Measurements from ENCODE around the gene ZNF391. TPM values are rescaled to one million over a fixed set of nuclear protein-coding genes. Genes with fewer than 3 reads are reported as not detected.

The ZNF391 gene
- total and polyA plus RNA-seq, 2 of the 4 experiments (the other 2 are of a cell fraction), result 0.18 to 0.22 TPM

GRCh38 chr6:27428502-27428901 lies 39.9 kb downstream of the ZNF391 start:
- Histone ChIP-seq H2BK120ac (ENCODE audit: low read depth, low read length) (no peak overlapping the region), H4K5ac (ENCODE audit: low read depth, low read length) (no peak overlapping the region), H2BK5ac (ENCODE audit: low read depth, low read length, poor library complexity, severe bottlenecking) (no peak overlapping the region), H3K9ac (ENCODE audit: low read depth, low read length) (no peak overlapping the region), H3K27ac (ENCODE audit: insufficient read depth, low read length) (no peak overlapping the region), H3K4ac (ENCODE audit: low read depth, low read length) (no peak overlapping the region), H4K20me1 (ENCODE audit: insufficient read depth, low read length) (no peaks in the 10 kb centered on the region), H3K4me3 (ENCODE audit: insufficient read depth, low read depth, low read length) (no peak overlapping the region), H2AK9ac (replicated peaks; ENCODE audit: low read depth, low read length, poor library complexity) (no peak overlapping the region), H3K36me3 (ENCODE audit: control insufficient read depth, insufficient read depth, low read length) (no peaks in the 10 kb centered on the region), H3K9me1 (ENCODE audit: insufficient read depth, low read length) (no peaks in the 10 kb centered on the region), H3K4me1 (ENCODE audit: control insufficient read depth, insufficient read depth, low read length) (no peaks in the 10 kb centered on the region), H2AFZ (replicated peaks; ENCODE audit: low read length, poor library complexity) (no peak overlapping the region), H2BK20ac (ENCODE audit: low read depth, low read length) (no peak overlapping the region), H3K23ac (ENCODE audit: low read depth, low read length) (no peak overlapping the region), H3K14ac (replicated peaks; ENCODE audit: low read depth, low read length) (no peak overlapping the region), H3K4me2 (ENCODE audit: low read depth, low read length) (no peak overlapping the region), H4K8ac (ENCODE audit: low read depth in 2 of 2, low read length in 2 of 2) (no peak overlapping the region), H2AK5ac (ENCODE audit: low read depth, low read length) (no peak overlapping the region), H3K9me3 (ENCODE audit: control insufficient read depth, insufficient read depth, low read length) (peaks cover 2% of the 10 kb centered on the region; the same call in 1 of the 2 replicates), H3K18ac (ENCODE audit: low read depth, low read length) (no peak overlapping the region), H2BK15ac (ENCODE audit: low read depth, low read length) (no peak overlapping the region), H3K79me1 (ENCODE audit: low read depth in 1 of 2, low read length in 2 of 2) (no peaks in the 10 kb centered on the region), H3K27me3 (ENCODE audit: control insufficient read depth, insufficient read depth, low read length) (no peaks in the 10 kb centered on the region), H4K91ac (ENCODE audit: insufficient read depth, low read depth, low read length) (no peak overlapping the region), H3K56ac (ENCODE audit: extremely low read depth, insufficient read depth, low read length) (no peak overlapping the region)
- in situ Hi-C loops (cut with MboI; ENCODE audit: low sequenced_read_pairs) (no loop called here), dilution Hi-C loops (cut with HindIII; ENCODE audit: low sequenced_read_pairs, unreplicated experiment) (no loop called here), intact Hi-C loops (cut with micrococcal nuclease) (no loop called here)
- POLR2A ChIA-PET (ENCODE audit: unreplicated experiment), result no interaction called here
- CTCF ChIA-PET, result no interaction called here
- no TSS peak for BruUV-seq (replicated peaks)
- TF ChIP-seq MAFK (IDR thresholded peaks at IDR 0.05; ENCODE audit: low read depth, low read length) (no peak), CEBPB (IDR thresholded peaks at IDR 0.05; ENCODE audit: low read depth, low read length) (no peak)
- DNase-seq, result no peak
- WGBS, 2 experiments (ENCODE audit: extremely low coverage in 2 of 2, insufficient read length in 1 of 2), result no CpG with 5 or more reads among the region's 4 CpGs
- ATAC-seq (ENCODE audit: low read depth), result no peak
